GM23338 (cell line): ENCODE data around the gene MED13L. TPM values are rescaled to one million over a fixed set of nuclear protein-coding genes. Genes with fewer than 3 reads are reported as not detected.

Experiments used
- ATAC-seq: fragments of 200-7000 bp; cut with Tn5 transposase; 3 replicates; pipeline ENCODE4 v1.9.1; 2020
- DNase-seq: peaks from one replicate; pipeline ENCODE4 v3.0.0-alpha.2; 2015; ENCODE audit warnings: low spot score
- H2AFZ ChIP-seq: fragments of 200-600 bp; sonication (generic); 2 replicates; pipeline ENCODE4 v1.8.0; 2016; ENCODE audit warnings: antibody characterized with exemption, mild to moderate bottlenecking, moderate library complexity
- H3F3A ChIP-seq: fragments of 200-600 bp; sonication (generic); replicated peaks from 2 replicates; pipeline ENCODE4 v1.8.0; 2017; ENCODE audit warnings: antibody characterized with exemption, mixed run types, low read depth
- H3K27ac ChIP-seq: fragments of 200-600 bp; sonication (generic); 2 replicates; pipeline ENCODE4 v1.6.1; 2016; ENCODE audit warnings: low read depth
- H3K27me3 ChIP-seq: fragments of 200-600 bp; sonication (generic); 2 replicates; pipeline ENCODE4 v1.8.0; 2016; ENCODE audit warnings: mild to moderate bottlenecking, mixed run types, moderate library complexity; ENCODE audit not compliant: insufficient read depth
- H3K36me3 ChIP-seq: fragments of 200-600 bp; sonication (generic); 2 replicates; pipeline ENCODE4 v1.8.0; 2016; ENCODE audit warnings: mild to moderate bottlenecking; ENCODE audit not compliant: insufficient read depth
- H3K4me1 ChIP-seq: fragments of 200-600 bp; sonication (generic); 2 replicates; pipeline ENCODE4 v1.8.0; 2016; ENCODE audit warnings: mild to moderate bottlenecking, moderate library complexity; ENCODE audit not compliant: insufficient read depth
- H3K4me2 ChIP-seq: fragments of 200-600 bp; sonication (generic); 2 replicates; pipeline ENCODE4 v1.7.1; 2017; ENCODE audit warnings: mixed run types
- H3K4me3 ChIP-seq: fragments of 200-600 bp; sonication (generic); 2 replicates; pipeline ENCODE4 v1.6.1; 2016; ENCODE audit warnings: mixed run types
- H3K79me2 ChIP-seq: fragments of 200-600 bp; sonication (generic); replicated peaks from 2 replicates; pipeline ENCODE4 v1.8.0; 2017; ENCODE audit warnings: mild to moderate bottlenecking; ENCODE audit not compliant: insufficient read depth
- H3K9me2 ChIP-seq: fragments of 200-600 bp; sonication (generic); 2 replicates; pipeline ENCODE4 v1.8.0; 2017; ENCODE audit not compliant: insufficient read depth
- H4K20me1 ChIP-seq: fragments of 200-600 bp; sonication (generic); replicated peaks from 2 replicates; pipeline ENCODE4 v1.8.0; 2017; ENCODE audit warnings: mild to moderate bottlenecking; ENCODE audit not compliant: insufficient read depth
- H3K27ac Mint-ChIP-seq: 2 replicates; pipeline ENCODE4 v1.8.0; 2020; ENCODE audit warnings: inconsistent platforms, mild to moderate bottlenecking, moderate library complexity, mixed read lengths
- H3K27me3 Mint-ChIP-seq: 3 replicates; pipeline ENCODE4 v1.8.0; 2022; ENCODE audit warnings: low read depth, mild to moderate bottlenecking, moderate library complexity, mixed read lengths, inconsistent platforms; ENCODE audit not compliant: insufficient read depth, poor library complexity
- H3K36me3 Mint-ChIP-seq: 3 replicates; pipeline ENCODE4 v1.8.0; 2021; ENCODE audit warnings: low read depth, mild to moderate bottlenecking, inconsistent platforms, moderate library complexity, mixed read lengths
- H3K4me1 Mint-ChIP-seq: 3 replicates; pipeline ENCODE4 v1.8.0; 2020; ENCODE audit warnings: mild to moderate bottlenecking, inconsistent platforms, mixed read lengths
- H3K4me3 Mint-ChIP-seq: 3 replicates; pipeline ENCODE4 v1.8.0; 2021; ENCODE audit warnings: moderate library complexity, mild to moderate bottlenecking, inconsistent platforms, mixed read lengths
- H3K9me3 Mint-ChIP-seq: 3 replicates; pipeline ENCODE4 v1.8.0; 2020; ENCODE audit warnings: moderate library complexity, mild to moderate bottlenecking, inconsistent platforms, mixed read lengths
- CREB1 ChIP-seq: fragments of 250-450 bp; sonication (Bioruptor Pico); IDR thresholded peaks from 2 replicates; pipeline ENCODE4 v1.5.0; 2020; ENCODE audit warnings: low read depth, mild to moderate bottlenecking, moderate library complexity
- CTCF ChIP-seq, 2 experiments: fragments of 200-600 bp in 1 of 2; sonication (generic) in 1 of 2; conservative IDR thresholded peaks; 2 replicates each; pipeline versions ENCODE4 v1.5.1 to v1.6.1; 2016 to 2017; ENCODE audit warnings: antibody characterized with exemption in 2 of 2, low read depth in 2 of 2, mild to moderate bottlenecking in 2 of 2, moderate library complexity in 1 of 2
- EZH2 ChIP-seq: fragments of 200-600 bp; sonication (generic); IDR thresholded peaks from one replicate; pipeline ENCODE4 v1.8.0; 2017; ENCODE audit warnings: antibody characterized with exemption, mild to moderate bottlenecking, low read depth; ENCODE audit not compliant: unreplicated experiment
- EZH2phosphoT487 ChIP-seq: fragments of 200-600 bp; sonication (generic); IDR thresholded peaks from one replicate; pipeline ENCODE4 v1.8.1; 2018; ENCODE audit warnings: antibody characterized with exemption; ENCODE audit not compliant: unreplicated experiment
- JUNB ChIP-seq: IDR thresholded peaks from one replicate; pipeline ENCODE4 v1.6.1; 2016; ENCODE audit warnings: antibody characterized with exemption; ENCODE audit not compliant: unreplicated experiment
- NANOG ChIP-seq: IDR thresholded peaks from 2 replicates; pipeline ENCODE4 v1.6.1; 2016; ENCODE audit warnings: antibody characterized with exemption, borderline replicate concordance
- POLR2AphosphoS5 ChIP-seq: IDR thresholded peaks from 2 replicates; pipeline ENCODE4 v1.6.1; 2016; ENCODE audit warnings: antibody characterized with exemption, low read depth
- ZNF114 ChIP-seq: fragments of 250-450 bp; sonication (Bioruptor Pico); IDR thresholded peaks from 2 replicates; pipeline ENCODE4 v1.5.0; 2020; ENCODE audit warnings: mild to moderate bottlenecking, moderate library complexity
- polyA plus RNA-seq: library from polyadenylated mRNA; unstranded; fragments of >200 nt; fragmentation: Nextera tagmentation; extraction: Ambion mirVana; gene quantifications from 2 replicates; pipeline ENCODE4 v1.2.1, GENCODE V29; 2016
- total RNA-seq: library from RNA; depleted of rRNA; stranded (reverse); fragments of >200 nt; shearing (Covaris generic); gene quantifications from 2 replicates; pipeline ENCODE4 v1.2.3, GENCODE V29; 2014
- TF ChIP-seq, protein P1 (sequence below): fragments of 250-450 bp; sonication (Bioruptor Pico); IDR thresholded peaks from 2 replicates; pipeline ENCODE4 v1.5.0; 2020; ENCODE audit warnings: mild to moderate bottlenecking, moderate library complexity
- TF ChIP-seq, protein P2 (sequence below): IDR thresholded peaks from one replicate; pipeline ENCODE4 v1.6.1; 2018; ENCODE audit warnings: antibody characterized with exemption; ENCODE audit not compliant: unreplicated experiment

MED13L gene
- total and polyA plus RNA-seq, 2 experiments from 2014 or later: 20.9 to 73.6 TPM

DNA sequence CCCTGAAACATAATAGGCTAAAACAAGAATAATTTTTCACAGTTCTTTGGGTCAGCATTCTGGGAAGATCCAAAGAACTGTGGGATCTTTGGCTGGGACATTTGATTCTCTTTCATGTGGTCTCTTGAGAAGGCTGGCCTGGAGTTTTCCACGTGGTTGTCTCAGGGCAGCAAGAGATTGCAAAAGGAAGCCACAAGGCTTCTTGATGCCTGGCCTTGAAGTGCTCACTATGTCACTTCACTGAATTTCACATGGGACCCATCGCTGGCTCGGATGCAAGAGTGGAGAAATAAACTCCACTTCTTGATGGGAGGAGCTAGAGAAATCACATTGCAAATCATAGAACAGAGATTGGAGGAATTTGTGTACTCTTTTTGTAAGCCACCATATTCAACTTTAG lies 343.4 kb downstream of the MED13L start:
- no peaks in the 10 kb centered on the region for H3K36me3 Mint-ChIP-seq
- H3K4me1 Mint-ChIP-seq: no peaks in the 10 kb centered on the region
- Histone ChIP-seq H3K4me2 (no peak overlapping the region), H3K36me3 (no peaks in the 10 kb centered on the region), H3K27me3 (no peaks in the 10 kb centered on the region), H3K27ac (no peak overlapping the region), H3K79me2 (no peaks in the 10 kb centered on the region), H2AFZ (no peak overlapping the region), H3F3A (no peaks in the 10 kb centered on the region), H3K4me1 (no peaks in the 10 kb centered on the region), H3K9me2 (0 out of 2 replicates have a peak, but pooled peaks cover 5% of the 10 kb centered on the region), H4K20me1 (no peaks in the 10 kb centered on the region), H3K4me3 (no peak overlapping the region)
- ATAC-seq (no peak), DNase-seq (no peak)
- no peak overlapping the region for H3K4me3 Mint-ChIP-seq
- peaks cover 6% of the 10 kb centered on the region; the same call in 1 of the 3 replicates for H3K9me3 Mint-ChIP-seq
- H3K27me3 Mint-ChIP-seq: no peaks in the 10 kb centered on the region
- no peak for TF ChIP-seq EZH2
- no peak for TF ChIP-seq POLR2AphosphoS5
- TF ChIP-seq EZH2phosphoT487: no peak
- no peak for TF ChIP-seq NANOG
- TF ChIP-seq JUNB: no peak
- TF ChIP-seq ZNF114 (CRISPR knock-in tag): no peak
- no peak for TF ChIP-seq CTCF (conservative IDR thresholded peaks at IDR 0.05; ENCODE audit: low read depth in 2 of 2)
- TF ChIP-seq, protein P1, sequence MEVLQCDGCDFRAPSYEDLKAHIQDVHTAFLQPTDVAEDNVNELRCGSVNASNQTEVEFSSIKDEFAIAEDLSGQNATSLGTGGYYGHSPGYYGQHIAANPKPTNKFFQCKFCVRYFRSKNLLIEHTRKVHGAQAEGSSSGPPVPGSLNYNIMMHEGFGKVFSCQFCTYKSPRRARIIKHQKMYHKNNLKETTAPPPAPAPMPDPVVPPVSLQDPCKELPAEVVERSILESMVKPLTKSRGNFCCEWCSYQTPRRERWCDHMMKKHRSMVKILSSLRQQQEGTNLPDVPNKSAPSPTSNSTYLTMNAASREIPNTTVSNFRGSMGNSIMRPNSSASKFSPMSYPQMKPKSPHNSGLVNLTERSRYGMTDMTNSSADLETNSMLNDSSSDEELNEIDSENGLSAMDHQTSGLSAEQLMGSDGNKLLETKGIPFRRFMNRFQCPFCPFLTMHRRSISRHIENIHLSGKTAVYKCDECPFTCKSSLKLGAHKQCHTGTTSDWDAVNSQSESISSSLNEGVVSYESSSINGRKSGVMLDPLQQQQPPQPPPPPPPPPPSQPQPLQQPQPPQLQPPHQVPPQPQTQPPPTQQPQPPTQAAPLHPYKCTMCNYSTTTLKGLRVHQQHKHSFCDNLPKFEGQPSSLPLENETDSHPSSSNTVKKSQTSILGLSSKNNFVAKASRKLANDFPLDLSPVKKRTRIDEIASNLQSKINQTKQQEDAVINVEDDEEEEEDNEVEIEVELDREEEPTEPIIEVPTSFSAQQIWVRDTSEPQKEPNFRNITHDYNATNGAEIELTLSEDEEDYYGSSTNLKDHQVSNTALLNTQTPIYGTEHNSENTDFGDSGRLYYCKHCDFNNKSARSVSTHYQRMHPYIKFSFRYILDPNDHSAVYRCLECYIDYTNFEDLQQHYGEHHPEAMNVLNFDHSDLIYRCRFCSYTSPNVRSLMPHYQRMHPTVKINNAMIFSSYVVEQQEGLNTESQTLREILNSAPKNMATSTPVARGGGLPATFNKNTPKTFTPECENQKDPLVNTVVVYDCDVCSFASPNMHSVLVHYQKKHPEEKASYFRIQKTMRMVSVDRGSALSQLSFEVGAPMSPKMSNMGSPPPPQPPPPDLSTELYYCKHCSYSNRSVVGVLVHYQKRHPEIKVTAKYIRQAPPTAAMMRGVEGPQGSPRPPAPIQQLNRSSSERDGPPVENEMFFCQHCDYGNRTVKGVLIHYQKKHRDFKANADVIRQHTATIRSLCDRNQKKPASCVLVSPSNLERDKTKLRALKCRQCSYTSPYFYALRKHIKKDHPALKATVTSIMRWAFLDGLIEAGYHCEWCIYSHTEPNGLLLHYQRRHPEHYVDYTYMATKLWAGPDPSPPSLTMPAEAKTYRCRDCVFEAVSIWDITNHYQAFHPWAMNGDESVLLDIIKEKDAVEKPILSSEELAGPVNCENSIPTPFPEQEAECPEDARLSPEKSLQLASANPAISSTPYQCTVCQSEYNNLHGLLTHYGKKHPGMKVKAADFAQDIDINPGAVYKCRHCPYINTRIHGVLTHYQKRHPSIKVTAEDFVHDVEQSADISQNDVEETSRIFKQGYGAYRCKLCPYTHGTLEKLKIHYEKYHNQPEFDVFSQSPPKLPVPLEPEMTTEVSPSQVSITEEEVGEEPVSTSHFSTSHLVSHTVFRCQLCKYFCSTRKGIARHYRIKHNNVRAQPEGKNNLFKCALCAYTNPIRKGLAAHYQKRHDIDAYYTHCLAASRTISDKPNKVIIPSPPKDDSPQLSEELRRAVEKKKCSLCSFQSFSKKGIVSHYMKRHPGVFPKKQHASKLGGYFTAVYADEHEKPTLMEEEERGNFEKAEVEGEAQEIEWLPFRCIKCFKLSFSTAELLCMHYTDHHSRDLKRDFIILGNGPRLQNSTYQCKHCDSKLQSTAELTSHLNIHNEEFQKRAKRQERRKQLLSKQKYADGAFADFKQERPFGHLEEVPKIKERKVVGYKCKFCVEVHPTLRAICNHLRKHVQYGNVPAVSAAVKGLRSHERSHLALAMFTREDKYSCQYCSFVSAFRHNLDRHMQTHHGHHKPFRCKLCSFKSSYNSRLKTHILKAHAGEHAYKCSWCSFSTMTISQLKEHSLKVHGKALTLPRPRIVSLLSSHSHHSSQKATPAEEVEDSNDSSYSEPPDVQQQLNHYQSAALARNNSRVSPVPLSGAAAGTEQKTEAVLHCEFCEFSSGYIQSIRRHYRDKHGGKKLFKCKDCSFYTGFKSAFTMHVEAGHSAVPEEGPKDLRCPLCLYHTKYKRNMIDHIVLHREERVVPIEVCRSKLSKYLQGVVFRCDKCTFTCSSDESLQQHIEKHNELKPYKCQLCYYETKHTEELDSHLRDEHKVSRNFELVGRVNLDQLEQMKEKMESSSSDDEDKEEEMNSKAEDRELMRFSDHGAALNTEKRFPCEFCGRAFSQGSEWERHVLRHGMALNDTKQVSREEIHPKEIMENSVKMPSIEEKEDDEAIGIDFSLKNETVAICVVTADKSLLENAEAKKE (CRISPR knock-in tag): no peak
- TF ChIP-seq CREB1 (CRISPR knock-in tag): no peak
- TF ChIP-seq, protein P2, sequence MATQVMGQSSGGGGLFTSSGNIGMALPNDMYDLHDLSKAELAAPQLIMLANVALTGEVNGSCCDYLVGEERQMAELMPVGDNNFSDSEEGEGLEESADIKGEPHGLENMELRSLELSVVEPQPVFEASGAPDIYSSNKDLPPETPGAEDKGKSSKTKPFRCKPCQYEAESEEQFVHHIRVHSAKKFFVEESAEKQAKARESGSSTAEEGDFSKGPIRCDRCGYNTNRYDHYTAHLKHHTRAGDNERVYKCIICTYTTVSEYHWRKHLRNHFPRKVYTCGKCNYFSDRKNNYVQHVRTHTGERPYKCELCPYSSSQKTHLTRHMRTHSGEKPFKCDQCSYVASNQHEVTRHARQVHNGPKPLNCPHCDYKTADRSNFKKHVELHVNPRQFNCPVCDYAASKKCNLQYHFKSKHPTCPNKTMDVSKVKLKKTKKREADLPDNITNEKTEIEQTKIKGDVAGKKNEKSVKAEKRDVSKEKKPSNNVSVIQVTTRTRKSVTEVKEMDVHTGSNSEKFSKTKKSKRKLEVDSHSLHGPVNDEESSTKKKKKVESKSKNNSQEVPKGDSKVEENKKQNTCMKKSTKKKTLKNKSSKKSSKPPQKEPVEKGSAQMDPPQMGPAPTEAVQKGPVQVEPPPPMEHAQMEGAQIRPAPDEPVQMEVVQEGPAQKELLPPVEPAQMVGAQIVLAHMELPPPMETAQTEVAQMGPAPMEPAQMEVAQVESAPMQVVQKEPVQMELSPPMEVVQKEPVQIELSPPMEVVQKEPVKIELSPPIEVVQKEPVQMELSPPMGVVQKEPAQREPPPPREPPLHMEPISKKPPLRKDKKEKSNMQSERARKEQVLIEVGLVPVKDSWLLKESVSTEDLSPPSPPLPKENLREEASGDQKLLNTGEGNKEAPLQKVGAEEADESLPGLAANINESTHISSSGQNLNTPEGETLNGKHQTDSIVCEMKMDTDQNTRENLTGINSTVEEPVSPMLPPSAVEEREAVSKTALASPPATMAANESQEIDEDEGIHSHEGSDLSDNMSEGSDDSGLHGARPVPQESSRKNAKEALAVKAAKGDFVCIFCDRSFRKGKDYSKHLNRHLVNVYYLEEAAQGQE: no peak
- no peak overlapping the region for H3K27ac Mint-ChIP-seq
